Prostate gland (tissue), 2 donors: ENCODE results near the gene RDH13. TPM values are rescaled to one million over a fixed set of nuclear protein-coding genes. Genes with fewer than 3 reads are reported as not detected.
A peak's percentile ranks its signal among the peaks of the same experiment; 100 is the strongest.

Experiments
- DNase-seq: peaks from one replicate; pipeline ENCODE4 v3.0.0-alpha.2; 2019; ENCODE audit warnings: low spot score
- H3K27ac ChIP-seq, 2 donors: fragments of 200-600 bp; sonication (generic); 2 replicates each; pipeline ENCODE4 v1.5.1; 2017 to 2019
- H3K27me3 ChIP-seq: fragments of 200-600 bp; sonication (generic); replicated peaks from 2 replicates; pipeline ENCODE4 v1.5.1; 2019; ENCODE audit not compliant: insufficient read depth
- H3K36me3 ChIP-seq, 2 donors: fragments of 200-600 bp; sonication (generic); 1 replicate in 1 of 2; 2 replicates in 1 of 2; pipeline versions ENCODE4 v1.5.1 to v1.8.1; 2017 to 2019
- H3K4me1 ChIP-seq: fragments of 200-600 bp; sonication (generic); replicated peaks from 2 replicates; pipeline ENCODE4 v1.5.1; 2019
- H3K4me3 ChIP-seq, 2 donors: fragments of 200-600 bp; sonication (generic); 2 replicates each; pipeline ENCODE4 v1.5.1; 2017 to 2019
- H3K9me3 ChIP-seq: fragments of 200-600 bp; sonication (generic); 2 replicates; pipeline ENCODE4 v1.5.1; 2017
- POLR2A ChIP-seq: fragments of 450-650 bp; IDR thresholded peaks from one replicate; pipeline ENCODE4 v1.6.1; 2016; ENCODE audit warnings: antibody characterized with exemption, mild to moderate bottlenecking
- POLR2AphosphoS5 ChIP-seq: sonication (generic); formaldehyde crosslinking; IDR thresholded peaks from one replicate; pipeline ENCODE4 v1.6.1; 2017; ENCODE audit warnings: antibody characterized with exemption
- WGBS: methylation state at CpG from one replicate; pipeline ENCODE4 v1.1.5; 2018; 5-methylcytosine and 5-hydroxymethylcytosine counted together
- intact Hi-C: fragments of 100-400 bp; cut with DNase I; formaldehyde crosslinking; loops from one replicate; pipeline ENCODE4 v1.14.2; 2022
- total RNA-seq, 2 donors: library from RNA; depleted of rRNA; stranded (reverse); fragments of >200 nt; gene quantifications; one replicate each; pipeline ENCODE4 v1.1.0, GENCODE V29; 2016
- TF ChIP-seq, protein P1 (sequence below), 4 experiments: fragments of 200-600 bp in 2 of 4; fragments of 450-650 bp in 2 of 4; sonication (generic) in 2 of 4; IDR thresholded peaks; 1 replicate in 3 of 4; 2 replicates in 1 of 4; pipeline ENCODE4 v1.5.1; 2016 to 2019; ENCODE audit warnings: antibody characterized with exemption in 4 of 4, mild to moderate bottlenecking in 2 of 4, moderate library complexity in 2 of 4

RDH13 gene
- total RNA-seq, 2 donors from 2014 or later, result 29.8 to 32.8 TPM

DNA sequence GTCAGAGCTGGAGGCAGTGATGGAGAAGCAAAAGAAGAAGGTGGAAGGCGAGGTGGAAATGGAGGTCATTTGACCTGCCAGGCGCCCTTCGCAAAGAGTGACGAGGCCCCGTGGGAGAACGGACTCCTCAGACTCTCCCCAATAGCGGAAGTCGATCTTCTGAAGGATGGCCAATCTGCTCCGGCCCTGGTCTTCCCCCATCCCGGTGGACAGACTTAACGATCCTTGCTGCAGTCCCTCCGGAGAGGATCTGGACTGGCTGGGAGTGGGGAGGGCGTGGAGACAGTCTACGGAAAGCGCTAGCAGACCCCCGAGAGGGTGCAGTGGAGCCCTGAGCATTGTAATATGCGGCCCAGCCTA lies 24.6 kb upstream of the RDH13 start:
- TF ChIP-seq POLR2AphosphoS5 (no peak), POLR2A (no peak)
- TF ChIP-seq, protein P1, sequence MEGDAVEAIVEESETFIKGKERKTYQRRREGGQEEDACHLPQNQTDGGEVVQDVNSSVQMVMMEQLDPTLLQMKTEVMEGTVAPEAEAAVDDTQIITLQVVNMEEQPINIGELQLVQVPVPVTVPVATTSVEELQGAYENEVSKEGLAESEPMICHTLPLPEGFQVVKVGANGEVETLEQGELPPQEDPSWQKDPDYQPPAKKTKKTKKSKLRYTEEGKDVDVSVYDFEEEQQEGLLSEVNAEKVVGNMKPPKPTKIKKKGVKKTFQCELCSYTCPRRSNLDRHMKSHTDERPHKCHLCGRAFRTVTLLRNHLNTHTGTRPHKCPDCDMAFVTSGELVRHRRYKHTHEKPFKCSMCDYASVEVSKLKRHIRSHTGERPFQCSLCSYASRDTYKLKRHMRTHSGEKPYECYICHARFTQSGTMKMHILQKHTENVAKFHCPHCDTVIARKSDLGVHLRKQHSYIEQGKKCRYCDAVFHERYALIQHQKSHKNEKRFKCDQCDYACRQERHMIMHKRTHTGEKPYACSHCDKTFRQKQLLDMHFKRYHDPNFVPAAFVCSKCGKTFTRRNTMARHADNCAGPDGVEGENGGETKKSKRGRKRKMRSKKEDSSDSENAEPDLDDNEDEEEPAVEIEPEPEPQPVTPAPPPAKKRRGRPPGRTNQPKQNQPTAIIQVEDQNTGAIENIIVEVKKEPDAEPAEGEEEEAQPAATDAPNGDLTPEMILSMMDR (IDR thresholded peaks at IDR 0.05), result no peak
- intact Hi-C loops, result no loop called here
- Histone ChIP-seq H3K36me3 (peaks cover 5 to 9% of the 10 kb centered on the region in 2 donors), H3K27me3 (no peaks in the 10 kb centered on the region), H3K27ac (peak overlapping the region in 1 of 2 donors; percentile 38), H3K9me3 (no peaks in the 10 kb centered on the region), H3K4me1 (peaks cover 4% of the 10 kb centered on the region), H3K4me3 (peak overlapping the region; percentile 25 to 36)
- 45% methylated on average over 17 of the region's 17 CpGs for WGBS
- no peak for DNase-seq

GRCh38 chr19:55086730-55087541 lies 24.0 kb upstream of the RDH13 start:
- H3K4me3 ChIP-seq, result peak overlapping the region; percentile 25 to 36
- WGBS, result 10% methylated on average over 74 of the region's 74 CpGs
- intact Hi-C loops, result no loop called here
- DNase-seq, result peak; percentile 92
- TF ChIP-seq, protein P1 (IDR thresholded peaks at IDR 0.05), result no peak
- peak; percentile 16 for TF ChIP-seq POLR2A
- peak; percentile 88 for TF ChIP-seq POLR2AphosphoS5
- H3K4me1 ChIP-seq, result peaks cover 4% of the 10 kb centered on the region
- H3K36me3 ChIP-seq, result peaks cover 5 to 9% of the 10 kb centered on the region in 2 donors
- H3K27me3 ChIP-seq, result no peaks in the 10 kb centered on the region
- H3K9me3 ChIP-seq, result no peaks in the 10 kb centered on the region
- H3K27ac ChIP-seq, result peak overlapping the region; percentile 36 to 38

GRCh38 chr19:55085923-55086715 lies 23.2 kb upstream of the RDH13 start:
- intact Hi-C loops, result no loop called here
- Histone ChIP-seq H3K4me3 (peak overlapping the region; percentile 25 to 36), H3K27ac (peak overlapping the region in 1 of 2 donors; percentile 38), H3K27me3 (no peaks in the 10 kb centered on the region), H3K9me3 (no peaks in the 10 kb centered on the region), H3K4me1 (peaks cover 4% of the 10 kb centered on the region), H3K36me3 (peaks cover 0 to under 1% of the 10 kb centered on the region in 2 donors)
- TF ChIP-seq POLR2AphosphoS5, result no peak
- TF ChIP-seq, protein P1 (IDR thresholded peaks at IDR 0.05), result no peak
- no peak for TF ChIP-seq POLR2A
- WGBS, result 38% methylated on average over 33 of the region's 35 CpGs
- no peak for DNase-seq

GRCh38 chr19:55084416-55084815 lies 21.5 kb upstream of the RDH13 start:
- H3K9me3 ChIP-seq, result no peaks in the 10 kb centered on the region
- no peak overlapping the region for H3K4me3 ChIP-seq
- intact Hi-C loops, result no loop called here
- no peaks in the 10 kb centered on the region for H3K36me3 ChIP-seq
- H3K4me1 ChIP-seq, result peaks cover 4% of the 10 kb centered on the region
- H3K27ac ChIP-seq, result no peak overlapping the region
- no peak for DNase-seq
- WGBS, result 83% methylated on average over 10 of the region's 10 CpGs
- TF ChIP-seq, protein P1 (IDR thresholded peaks at IDR 0.05), result no peak
- TF ChIP-seq POLR2A, result no peak
- TF ChIP-seq POLR2AphosphoS5, result no peak
- no peaks in the 10 kb centered on the region for H3K27me3 ChIP-seq
